HUES48 (cell line): ENCODE data around the gene ACOXL.

Experiments
- H3K27ac ChIP-seq: one replicate; pipeline ENCODE4 v1.7.0; 2013; ENCODE audit warnings: low read depth, low read length, inconsistent platforms
- H3K27me3 ChIP-seq: 2 replicates; pipeline ENCODE4 v1.6.1; 2013; ENCODE audit warnings: mild to moderate bottlenecking, low read length; ENCODE audit not compliant: control insufficient read depth, insufficient read depth
- H3K36me3 ChIP-seq: 2 replicates; pipeline ENCODE4 v1.6.1; 2013; ENCODE audit warnings: low read length; ENCODE audit not compliant: control insufficient read depth, insufficient read depth
- H3K4me1 ChIP-seq: 2 replicates; pipeline ENCODE4 v1.6.1; 2013; ENCODE audit warnings: mild to moderate bottlenecking, low read length; ENCODE audit not compliant: control insufficient read depth, insufficient read depth
- H3K4me3 ChIP-seq: 2 replicates; pipeline ENCODE4 v1.5.1; 2013; ENCODE audit warnings: mild to moderate bottlenecking, low read depth, low read length
- H3K9ac ChIP-seq: 2 replicates; pipeline ENCODE4 v1.6.1; 2013; ENCODE audit warnings: mild to moderate bottlenecking, low read depth, low read length, moderate library complexity
- H3K9me3 ChIP-seq: 2 replicates; pipeline ENCODE4 v1.6.1; 2013; ENCODE audit warnings: low read length; ENCODE audit not compliant: control insufficient read depth, insufficient read depth

The ACOXL gene

GRCh38 chr2:110897966-110898365, 165.6 kb downstream of the ACOXL start:
- H3K9me3 ChIP-seq, result no peaks in the 10 kb centered on the region
- no peaks in the 10 kb centered on the region for H3K36me3 ChIP-seq
- H3K9ac ChIP-seq, result no peak overlapping the region
- no peak overlapping the region for H3K27ac ChIP-seq
- no peaks in the 10 kb centered on the region for H3K4me1 ChIP-seq
- no peak overlapping the region for H3K4me3 ChIP-seq
- H3K27me3 ChIP-seq, result no peaks in the 10 kb centered on the region

DNA sequence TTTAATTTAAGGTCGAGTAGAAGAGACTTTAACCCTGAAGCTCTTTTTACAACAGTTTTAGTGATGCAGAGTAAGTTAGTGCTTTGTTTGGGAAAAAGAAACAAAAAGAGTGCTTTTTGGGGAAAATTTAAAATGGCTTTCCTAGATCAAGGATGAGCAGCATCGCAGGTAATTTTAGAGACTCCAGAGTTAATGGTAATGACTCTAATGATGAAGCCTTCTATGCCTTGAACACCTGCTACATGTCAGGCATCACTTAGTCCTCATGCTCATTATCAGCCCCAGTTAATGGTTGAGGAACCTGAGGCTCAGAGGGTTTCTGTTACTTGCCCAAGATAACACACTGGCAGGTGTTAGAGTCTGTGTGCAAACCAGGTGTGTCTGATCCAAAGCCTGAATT, 167.8 kb downstream of the ACOXL start:
- Histone ChIP-seq H3K36me3 (no peaks in the 10 kb centered on the region), H3K4me3 (no peak overlapping the region)

GRCh38 chr2:110903548-110903947, 171.2 kb downstream of the ACOXL start:
- peaks cover 11% of the 10 kb centered on the region; the same call in 1 of the 2 replicates for H3K4me1 ChIP-seq
- no peaks in the 10 kb centered on the region for H3K9me3 ChIP-seq
- no peak overlapping the region for H3K9ac ChIP-seq
- H3K27me3 ChIP-seq, result no peaks in the 10 kb centered on the region
- H3K36me3 ChIP-seq, result no peaks in the 10 kb centered on the region
- H3K4me3 ChIP-seq, result no peak overlapping the region
- H3K27ac ChIP-seq, result no peak overlapping the region

More for the DNA sequence above, 167.8 kb downstream of the ACOXL start:
- Histone ChIP-seq H3K4me1 (0 out of 2 replicates have a peak, but pooled peaks cover 7% of the 10 kb centered on the region), H3K27ac (no peak overlapping the region), H3K9ac (no peak overlapping the region), H3K27me3 (no peaks in the 10 kb centered on the region), H3K9me3 (no peaks in the 10 kb centered on the region)

DNA sequence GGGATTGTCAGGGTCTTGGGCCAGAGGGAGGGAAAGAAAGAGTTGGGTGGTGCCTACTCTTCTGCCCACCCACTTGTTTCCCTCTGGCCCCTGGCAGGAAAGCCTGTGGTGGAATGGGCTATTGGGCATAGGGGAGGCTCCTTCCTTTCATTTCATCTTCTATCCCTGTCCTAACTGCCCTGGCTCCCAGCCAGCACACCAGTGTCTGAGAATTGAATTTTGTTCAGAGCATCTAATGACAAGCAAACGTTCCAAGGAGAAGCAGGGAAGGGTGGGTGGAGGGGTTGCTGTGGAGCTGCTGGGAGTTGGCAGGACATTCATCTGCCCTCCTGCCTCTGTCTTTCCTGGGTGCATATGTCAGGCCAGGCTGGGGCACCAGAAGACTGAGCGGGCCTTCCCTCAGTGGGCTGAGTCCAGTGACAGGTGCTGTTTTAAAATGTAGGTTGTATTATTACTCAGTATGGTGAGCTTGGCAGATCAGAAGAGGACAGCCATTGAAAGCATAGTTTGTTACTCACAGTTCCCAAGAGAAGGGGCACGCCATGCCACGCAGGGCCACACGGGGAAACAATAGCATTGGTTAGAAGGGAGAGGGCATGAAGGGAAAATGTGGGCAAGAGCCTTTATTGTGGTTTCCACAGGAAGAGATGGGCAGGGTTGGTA, 171.9 kb downstream of the ACOXL start:
- peaks cover 11% of the 10 kb centered on the region; the same call in 1 of the 2 replicates for H3K4me1 ChIP-seq
- H3K4me3 ChIP-seq, result no peak overlapping the region
- H3K27ac ChIP-seq, result no peak overlapping the region
- no peaks in the 10 kb centered on the region for H3K9me3 ChIP-seq
- no peak overlapping the region for H3K9ac ChIP-seq
- no peaks in the 10 kb centered on the region for H3K27me3 ChIP-seq
- H3K36me3 ChIP-seq, result no peaks in the 10 kb centered on the region

DNA sequence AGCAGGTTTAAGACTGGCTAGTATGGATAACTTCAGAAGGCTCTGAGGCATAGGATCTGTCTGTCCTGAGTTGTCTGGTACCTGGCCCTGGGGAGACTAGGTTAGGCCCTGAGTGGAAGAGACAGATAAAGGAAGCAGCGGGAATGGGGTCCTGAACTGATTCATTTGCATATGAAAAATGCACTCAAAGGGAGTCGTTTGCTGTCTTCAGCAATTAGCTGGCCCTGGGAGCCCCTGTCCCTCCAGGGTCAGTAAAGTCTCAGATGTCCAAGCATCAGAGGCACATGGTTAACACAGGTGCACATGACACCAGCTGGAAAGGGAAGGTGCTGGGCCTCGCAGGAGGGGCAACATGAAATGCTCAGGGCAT, 172.4 kb downstream of the ACOXL start:
- Histone ChIP-seq H3K4me3 (no peak overlapping the region), H3K9me3 (no peaks in the 10 kb centered on the region), H3K9ac (no peak overlapping the region), H3K4me1 (peaks cover 11% of the 10 kb centered on the region; the same call in 1 of the 2 replicates), H3K36me3 (no peaks in the 10 kb centered on the region), H3K27ac (no peak overlapping the region), H3K27me3 (no peaks in the 10 kb centered on the region)

GRCh38 chr2:110905217-110905616, 172.8 kb downstream of the ACOXL start:
- no peak overlapping the region for H3K27ac ChIP-seq
- H3K9me3 ChIP-seq, result no peaks in the 10 kb centered on the region
- no peaks in the 10 kb centered on the region for H3K36me3 ChIP-seq
- H3K9ac ChIP-seq, result no peak overlapping the region
- H3K27me3 ChIP-seq, result no peaks in the 10 kb centered on the region
- no peak overlapping the region for H3K4me3 ChIP-seq
- peaks cover 11% of the 10 kb centered on the region; the same call in 1 of the 2 replicates for H3K4me1 ChIP-seq

DNA sequence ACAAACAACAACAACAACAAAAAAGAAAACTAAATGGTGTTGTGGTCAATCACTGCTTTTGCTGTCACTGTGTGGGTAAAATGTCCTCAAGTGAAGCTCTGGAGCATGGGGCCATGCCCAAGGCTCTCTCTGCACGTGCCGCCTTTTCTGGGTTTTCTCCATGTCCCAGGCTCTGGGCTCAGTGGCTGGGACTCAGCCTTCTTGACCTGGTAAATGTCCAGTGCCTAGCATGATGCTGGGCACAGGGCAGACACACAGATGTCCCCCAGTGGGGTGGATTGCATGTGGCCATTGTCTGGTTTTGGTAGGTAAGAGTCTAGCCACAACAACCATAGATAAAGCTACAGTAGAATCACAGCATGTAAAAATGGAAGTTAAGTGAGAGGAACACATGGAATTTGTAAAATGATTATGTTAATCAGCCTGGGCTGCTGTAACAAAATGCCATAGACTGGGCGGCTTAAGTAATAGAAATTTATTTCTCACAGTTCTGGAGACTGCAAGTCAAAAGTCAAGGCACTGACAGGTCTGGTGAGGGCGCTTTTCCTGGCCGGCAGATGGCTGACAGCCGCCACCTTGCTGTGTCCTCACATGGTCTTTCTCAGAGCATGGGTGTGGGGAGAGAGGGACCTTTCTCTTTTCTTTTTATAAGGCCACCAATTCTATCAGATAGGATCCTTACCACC, 174.4 kb downstream of the ACOXL start:
- no peak overlapping the region for H3K9ac ChIP-seq
- no peaks in the 10 kb centered on the region for H3K9me3 ChIP-seq
- peaks cover 11% of the 10 kb centered on the region; the same call in 1 of the 2 replicates for H3K4me1 ChIP-seq
- no peaks in the 10 kb centered on the region for H3K27me3 ChIP-seq
- H3K27ac ChIP-seq, result no peak overlapping the region
- no peak overlapping the region for H3K4me3 ChIP-seq
- H3K36me3 ChIP-seq, result no peaks in the 10 kb centered on the region

GRCh38 chr2:110909501-110909900, 177.1 kb downstream of the ACOXL start:
- no peaks in the 10 kb centered on the region for H3K9me3 ChIP-seq
- no peak overlapping the region for H3K27ac ChIP-seq
- no peaks in the 10 kb centered on the region for H3K36me3 ChIP-seq
- no peaks in the 10 kb centered on the region for H3K27me3 ChIP-seq
- H3K4me3 ChIP-seq, result no peak overlapping the region
- H3K9ac ChIP-seq, result no peak overlapping the region
- H3K4me1 ChIP-seq, result peaks cover 10% of the 10 kb centered on the region; the same call in 1 of the 2 replicates

DNA sequence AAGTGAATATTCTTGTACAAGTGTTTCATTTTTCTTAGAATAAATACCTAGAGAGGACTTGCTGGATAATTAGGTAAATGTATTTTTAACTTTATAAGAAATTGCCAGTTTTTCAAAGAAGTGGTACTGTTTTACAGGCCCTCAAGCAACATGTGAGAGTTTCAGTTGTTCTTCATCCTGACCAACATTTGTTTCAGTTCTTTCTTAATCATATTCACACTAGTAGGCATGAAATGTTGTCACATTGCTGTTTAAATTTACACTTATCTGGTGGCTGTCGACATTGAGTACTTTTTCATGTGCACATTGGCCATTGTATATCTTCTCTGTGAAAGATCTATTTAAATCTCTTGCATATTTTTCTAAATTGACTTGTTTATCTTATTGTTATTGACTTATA, 178.1 kb downstream of the ACOXL start:
- no peaks in the 10 kb centered on the region for H3K9me3 ChIP-seq
- H3K27me3 ChIP-seq, result no peaks in the 10 kb centered on the region
- H3K9ac ChIP-seq, result no peak overlapping the region
- peaks cover 2% of the 10 kb centered on the region; the same call in 1 of the 2 replicates for H3K4me1 ChIP-seq
- H3K36me3 ChIP-seq, result no peaks in the 10 kb centered on the region
- no peak overlapping the region for H3K4me3 ChIP-seq
- H3K27ac ChIP-seq, result no peak overlapping the region

DNA sequence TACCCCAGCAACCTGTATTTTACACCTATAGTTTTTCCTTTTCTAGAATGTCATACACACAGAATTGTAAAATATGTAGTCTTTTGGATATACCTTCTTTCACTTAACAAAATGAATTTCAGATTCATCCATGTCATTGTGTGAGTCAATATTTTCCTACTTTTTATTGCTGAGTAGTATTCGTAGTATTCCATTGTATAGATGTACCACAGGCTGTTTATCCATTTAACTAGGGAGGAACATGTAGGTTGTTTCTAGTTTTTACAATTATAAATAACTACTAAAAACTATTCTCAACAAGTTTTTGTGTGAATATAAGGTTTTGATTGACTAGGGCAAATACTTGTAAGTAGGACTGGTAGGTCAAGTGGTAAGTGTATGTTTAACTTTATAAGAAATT, 187.4 kb downstream of the ACOXL start:
- no peak overlapping the region for H3K4me3 ChIP-seq
- H3K4me1 ChIP-seq, result no peaks in the 10 kb centered on the region
- H3K27ac ChIP-seq, result no peak overlapping the region
- no peaks in the 10 kb centered on the region for H3K36me3 ChIP-seq
- H3K9me3 ChIP-seq, result no peaks in the 10 kb centered on the region
- no peaks in the 10 kb centered on the region for H3K27me3 ChIP-seq
- no peak overlapping the region for H3K9ac ChIP-seq

GRCh38 chr2:110925479-110925878, 193.1 kb downstream of the ACOXL start:
- Histone ChIP-seq H3K9ac (no peak overlapping the region), H3K4me1 (no peaks in the 10 kb centered on the region), H3K9me3 (peaks cover 20% of the 10 kb centered on the region; the same call in 1 of the 2 replicates), H3K27me3 (no peaks in the 10 kb centered on the region), H3K36me3 (no peaks in the 10 kb centered on the region), H3K4me3 (no peak overlapping the region), H3K27ac (no peak overlapping the region)
